ENCODE results near the gene UBE2C.
"Not testable (repeated sequence)": the region's sequence is repeated elsewhere in the genome, so short reads cannot be mapped to it uniquely, and the experiment has no call there.

Gene UBE2C

DNA sequence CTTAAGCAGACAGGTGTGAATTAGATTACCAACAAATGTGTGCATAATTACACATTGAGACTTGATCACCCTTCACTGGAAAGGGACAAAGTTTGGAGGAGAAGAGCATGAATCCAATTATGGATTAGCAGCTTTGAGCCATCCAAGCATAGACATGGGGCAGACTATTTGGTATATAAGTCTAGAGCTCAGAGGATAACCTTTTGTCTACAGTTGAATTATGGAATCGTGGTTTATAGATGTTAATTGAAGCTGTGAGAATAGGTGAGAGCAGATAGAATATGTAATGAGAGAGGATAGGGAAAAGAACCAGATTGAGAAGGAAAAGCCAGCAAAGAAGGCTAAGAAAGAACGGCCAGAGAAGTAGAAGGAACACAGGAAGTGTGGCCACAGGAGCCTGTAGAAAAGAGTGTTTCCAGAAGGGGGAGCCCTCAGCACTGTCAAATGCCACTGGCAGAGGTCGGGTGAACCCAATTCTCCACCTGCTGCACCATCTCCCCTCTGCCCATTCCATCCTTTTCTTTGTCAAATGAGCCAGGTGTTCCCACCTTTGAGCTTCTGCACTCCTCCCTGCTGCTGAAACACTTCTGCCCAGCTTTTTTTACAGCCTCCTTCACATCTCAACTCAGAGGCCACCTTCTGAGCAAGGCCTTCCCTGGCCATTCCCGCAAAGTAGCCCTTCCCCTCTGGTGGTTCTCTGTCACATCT is 13.4 kb upstream of the UBE2C start:
- peak; percentile 43 to 54 for DNase-seq

DNA sequence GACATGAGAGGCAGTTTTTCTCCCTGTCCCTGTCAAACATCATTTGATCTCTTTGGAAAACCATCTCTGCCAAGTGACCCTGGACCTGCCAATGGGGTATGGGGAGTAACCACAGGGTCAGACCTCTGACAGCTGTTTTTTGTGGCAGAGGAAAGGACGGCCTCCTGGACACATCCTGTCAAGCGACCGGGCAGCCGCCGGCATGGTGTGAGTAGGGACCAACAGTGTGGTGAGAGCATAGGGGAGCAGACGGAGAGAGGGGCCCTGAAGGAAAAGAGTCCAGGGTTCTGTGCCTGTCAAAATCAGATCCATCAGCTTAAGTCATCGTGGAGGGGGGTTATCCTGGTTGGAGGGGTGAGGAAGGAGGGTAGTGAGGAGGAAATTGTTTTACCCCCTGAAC is 10.6 kb upstream of the UBE2C start:
- DNase-seq: no peak

DNA sequence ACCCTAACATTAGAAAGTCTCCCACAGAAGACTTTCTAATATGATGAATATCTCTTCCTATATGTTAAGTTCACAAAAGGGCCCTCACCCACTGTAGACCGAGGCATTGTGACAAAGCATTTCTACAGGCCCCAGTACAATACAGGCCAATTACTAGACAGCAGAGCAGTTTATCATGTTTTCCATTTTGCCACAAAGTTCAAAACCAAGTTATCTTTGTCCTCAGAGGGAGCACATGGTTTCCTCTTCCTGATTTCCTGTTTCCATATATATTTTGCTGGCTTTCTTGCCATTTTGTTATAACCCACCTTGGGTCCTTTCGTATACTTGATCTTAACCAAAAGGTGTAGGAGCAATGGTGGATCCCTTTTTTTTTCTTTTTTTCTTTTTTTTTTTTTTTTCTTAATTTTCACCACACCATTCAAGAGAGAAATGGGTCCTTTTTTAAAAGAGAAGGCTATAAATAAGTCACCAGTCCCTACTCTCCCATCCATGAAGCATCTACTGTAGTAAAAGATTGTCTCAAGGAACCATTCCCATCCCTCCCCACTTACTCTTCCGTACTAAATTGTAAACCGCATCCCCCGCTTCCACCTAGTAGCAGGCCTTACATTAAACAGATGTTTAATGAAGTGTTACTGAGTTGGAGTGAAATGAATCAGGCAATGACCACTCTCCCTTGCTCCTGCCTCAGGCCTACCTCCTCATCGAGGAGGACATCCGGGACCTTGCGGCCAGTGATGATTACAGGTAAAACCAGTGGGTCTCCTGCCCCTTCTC is 2.1 kb upstream of the UBE2C start:
- DNase-seq: no peak

DNA sequence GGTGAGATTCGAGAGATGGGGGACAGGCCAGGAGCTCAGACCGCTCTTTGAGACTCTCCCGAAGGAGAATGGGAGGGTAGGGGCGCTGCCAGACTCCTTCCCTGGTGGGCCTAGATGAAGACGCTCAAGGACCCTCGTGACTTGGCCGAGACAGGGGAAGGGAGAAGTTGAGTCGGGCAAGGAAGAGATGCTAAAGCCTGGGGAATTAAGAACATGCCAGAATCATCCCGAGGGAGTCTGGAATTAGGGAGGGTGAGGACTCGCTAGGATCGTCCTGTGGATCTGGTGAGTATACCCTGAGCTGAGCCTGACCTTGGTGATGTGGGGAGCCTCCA is 529 bp downstream of the UBE2C start:
- no peak for DNase-seq

DNA sequence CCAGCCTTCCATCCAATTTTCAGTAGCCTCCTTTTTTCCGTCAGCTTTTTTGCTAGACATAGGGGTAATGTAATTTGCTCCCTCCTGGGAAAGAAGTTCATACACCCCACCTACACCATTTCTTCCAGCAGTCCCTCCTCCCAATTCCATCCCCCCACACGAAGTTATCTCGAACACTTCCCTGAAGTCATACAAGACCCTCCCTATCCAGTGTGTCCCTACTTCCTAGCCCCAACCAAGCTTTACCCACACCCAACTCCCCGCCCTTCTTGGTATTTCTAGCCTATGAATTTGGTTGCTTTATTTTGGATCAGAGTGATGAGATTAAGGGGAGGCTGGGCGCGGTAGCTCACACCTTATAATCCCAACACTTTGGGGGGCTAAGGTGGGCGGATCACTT is 1.0 kb downstream of the UBE2C start:
- no peak for DNase-seq

DNA sequence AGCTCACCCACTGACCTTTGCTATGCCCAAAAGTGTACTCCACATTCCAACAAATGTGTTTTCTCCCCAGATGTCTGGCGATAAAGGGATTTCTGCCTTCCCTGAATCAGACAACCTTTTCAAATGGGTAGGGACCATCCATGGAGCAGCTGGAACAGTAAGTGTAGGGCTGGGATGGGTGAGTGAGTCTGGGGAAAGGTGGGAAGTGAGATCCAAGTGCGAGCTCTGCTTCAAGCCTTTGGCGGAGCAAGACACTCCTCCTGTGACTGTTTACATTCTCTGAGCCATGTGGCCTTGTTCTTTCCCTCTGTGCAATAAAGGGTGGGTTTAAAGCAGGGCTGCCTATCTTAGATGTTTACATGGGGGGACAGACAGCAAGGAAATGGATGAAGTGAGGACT is 1.9 kb downstream of the UBE2C start:
- DNase-seq: no peak

DNA sequence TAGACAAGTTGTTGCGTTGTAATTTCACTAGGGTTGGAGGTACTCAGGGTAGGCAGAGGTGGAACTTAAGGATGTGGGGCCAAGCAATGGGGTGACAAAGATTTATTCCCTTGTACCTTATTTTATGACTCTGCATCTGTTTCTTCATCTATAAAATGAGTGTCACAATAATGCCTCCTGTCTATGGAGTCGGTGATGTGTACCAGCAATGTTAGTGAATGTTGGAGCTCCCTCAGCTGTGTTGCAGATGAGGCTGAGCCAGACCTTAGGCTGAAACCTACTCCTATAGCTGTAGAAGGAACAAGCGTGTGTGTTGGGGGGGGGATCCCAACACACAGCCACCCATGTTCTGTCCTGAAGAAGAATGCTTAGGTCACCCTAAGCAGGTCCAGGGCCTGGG is 4.5 kb downstream of the UBE2C start:
- DNase-seq: no peak

DNA sequence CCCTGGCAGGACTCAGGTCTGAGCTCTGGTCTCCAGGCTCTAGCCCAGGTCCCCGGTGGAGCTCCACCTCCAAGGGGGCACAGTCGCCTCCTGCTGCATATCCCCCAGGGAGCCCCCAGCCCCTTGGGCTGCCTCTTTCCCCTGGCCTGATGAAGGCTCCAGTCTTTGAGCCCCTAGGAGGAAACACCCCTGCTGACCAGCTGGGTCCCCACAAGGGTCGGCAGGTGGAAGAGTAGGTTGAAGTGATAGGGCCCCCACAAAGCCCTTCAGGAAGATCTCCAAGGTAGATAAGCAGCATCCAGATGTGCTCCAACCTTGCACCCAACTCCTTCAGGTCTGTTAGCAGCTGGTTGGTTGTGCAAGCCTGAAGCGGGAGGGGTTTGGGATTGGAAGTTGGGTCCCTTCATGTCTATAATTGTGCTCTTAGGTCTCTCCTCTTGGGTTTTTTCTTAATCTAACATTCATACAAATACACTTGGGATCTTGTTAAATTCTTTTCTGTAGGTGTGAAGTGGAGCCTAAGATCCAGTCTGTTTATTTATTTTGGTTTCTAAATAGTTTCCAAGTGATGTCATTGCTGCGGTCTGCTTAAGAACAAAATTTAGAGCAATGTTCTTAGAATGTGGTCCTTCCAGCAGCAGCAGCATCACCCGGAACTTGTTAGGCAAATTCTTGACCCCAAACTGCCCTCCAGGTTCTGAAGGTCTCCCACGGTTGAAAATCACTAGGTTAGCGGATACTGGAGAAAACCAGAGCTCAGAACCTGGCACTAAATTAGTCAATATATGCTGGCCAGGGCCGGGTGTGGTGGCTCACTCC is 5.1 kb downstream of the UBE2C start:
- no peak for DNase-seq

DNA sequence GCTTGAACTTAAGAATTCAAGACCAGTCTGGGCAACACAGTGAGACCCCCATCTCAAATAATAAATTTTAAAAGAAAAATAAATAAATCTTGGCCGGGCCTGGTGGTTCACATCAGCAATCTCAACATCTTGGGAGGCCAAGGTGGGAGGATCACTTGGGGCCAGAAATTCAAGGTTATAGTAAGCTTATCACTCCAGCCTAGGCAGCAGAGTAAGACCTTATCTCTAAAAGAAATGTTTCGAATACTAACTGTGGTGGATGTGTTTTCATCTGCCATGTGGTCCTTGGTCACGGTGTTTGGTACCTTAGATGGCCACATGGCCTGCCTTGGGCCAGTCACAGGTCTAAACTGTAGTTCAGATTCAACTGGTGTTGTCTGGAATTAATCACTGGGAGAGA is 5.8 kb downstream of the UBE2C start:
- no peak for DNase-seq

DNA sequence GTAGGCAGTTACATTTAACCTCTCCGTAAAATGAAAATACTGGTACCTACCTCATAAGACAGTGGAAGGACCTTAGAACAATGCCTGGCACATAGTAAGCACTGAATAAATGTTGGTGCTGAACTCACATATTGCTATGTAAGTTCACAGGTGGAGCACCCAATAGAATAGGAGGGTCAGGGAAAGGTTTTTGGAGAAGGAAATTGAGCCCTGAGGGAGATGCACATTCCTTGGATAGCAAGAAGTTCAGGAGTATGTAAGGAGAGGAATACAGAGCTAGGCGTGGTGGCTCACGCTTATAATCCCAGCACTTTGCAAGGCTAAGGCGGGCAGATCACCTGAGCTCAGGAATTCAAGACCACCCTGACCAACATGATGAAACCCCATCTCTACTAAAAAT is 7.0 kb downstream of the UBE2C start:
- DNase-seq: no peak

DNA sequence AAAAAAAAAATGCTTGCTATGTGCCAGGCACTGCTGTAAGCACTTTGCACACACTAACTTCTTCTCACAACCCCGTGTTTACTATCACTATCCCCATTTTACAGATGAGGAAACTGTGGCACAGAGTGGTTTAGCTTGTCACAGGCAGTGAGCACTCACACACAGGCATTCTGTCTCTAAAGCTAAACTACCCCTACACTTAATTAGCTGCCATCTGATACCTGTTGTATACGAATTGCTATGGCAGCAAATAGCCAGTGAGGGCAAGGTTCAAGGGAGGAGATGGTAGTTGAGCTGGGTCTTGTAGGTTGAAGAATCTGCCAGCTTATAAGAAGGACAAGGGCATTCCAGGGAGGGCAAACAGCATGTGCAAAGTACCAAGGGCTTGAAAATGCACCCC is 9.5 kb downstream of the UBE2C start:
- DNase-seq: no peak

DNA sequence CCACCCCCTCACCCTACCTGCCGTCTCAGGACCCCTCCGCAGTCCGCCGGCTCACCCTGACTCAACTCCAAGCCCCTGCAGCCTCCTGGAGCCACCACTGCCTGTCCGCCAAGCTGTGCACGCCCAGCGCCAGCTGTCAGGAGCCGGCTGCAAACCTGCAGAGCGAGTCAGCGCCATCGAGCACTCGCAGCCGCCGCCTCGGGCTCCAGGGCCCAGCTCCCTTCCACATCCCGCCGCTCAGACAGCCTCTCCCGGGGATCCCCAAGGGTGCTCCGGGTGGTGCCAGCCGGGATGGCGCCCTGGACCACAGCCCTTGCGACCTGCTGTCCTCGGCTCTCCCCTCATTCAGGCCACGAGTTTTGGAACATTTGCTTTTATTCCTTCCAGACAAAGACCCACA is 10.4 kb downstream of the UBE2C start:
- no peak for DNase-seq

DNA sequence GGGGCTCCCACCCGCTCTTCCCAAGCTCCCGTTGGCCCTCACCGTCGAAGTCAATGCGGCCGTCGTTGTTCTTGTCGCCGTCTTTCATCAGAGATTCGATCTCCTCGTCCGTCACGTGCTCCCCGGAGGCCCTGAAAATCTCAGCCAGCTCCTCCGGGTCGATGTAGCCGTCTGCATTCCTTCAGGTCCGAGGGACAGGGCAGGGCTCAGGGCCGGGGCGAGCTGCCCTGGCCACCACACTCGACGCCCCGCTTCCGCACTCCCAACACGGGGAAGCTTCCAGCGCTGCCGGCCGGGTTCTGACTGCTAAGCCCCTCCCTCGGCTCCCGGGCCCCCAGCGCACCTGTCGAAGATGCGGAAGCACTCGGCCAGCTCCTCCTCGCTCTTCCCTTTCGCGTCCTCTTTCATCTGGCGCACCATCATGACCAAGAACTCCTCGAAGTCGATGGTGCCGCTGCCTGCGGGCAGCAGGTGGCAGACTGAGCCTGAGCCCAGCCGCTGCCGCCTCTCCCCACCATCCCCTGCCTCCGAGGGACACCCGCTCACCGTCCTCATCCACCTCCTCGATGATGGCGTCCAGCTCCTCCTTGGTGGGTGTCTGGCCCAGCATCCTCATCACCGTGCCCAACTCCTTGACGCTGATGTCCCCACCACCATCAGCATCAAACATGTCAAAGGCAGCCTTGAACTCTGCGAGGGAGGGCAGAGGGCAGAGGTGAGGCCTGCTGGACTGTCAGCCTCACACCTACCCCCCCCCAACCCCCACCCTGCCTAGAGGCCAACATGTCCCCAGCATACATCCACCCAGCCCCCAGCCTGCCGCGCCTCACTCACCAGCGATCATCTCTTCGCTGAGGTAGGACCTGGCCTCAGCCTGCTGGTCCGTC is 11.7 kb downstream of the UBE2C start:
- DNase-seq: peak; percentile 46 to 48

DNA sequence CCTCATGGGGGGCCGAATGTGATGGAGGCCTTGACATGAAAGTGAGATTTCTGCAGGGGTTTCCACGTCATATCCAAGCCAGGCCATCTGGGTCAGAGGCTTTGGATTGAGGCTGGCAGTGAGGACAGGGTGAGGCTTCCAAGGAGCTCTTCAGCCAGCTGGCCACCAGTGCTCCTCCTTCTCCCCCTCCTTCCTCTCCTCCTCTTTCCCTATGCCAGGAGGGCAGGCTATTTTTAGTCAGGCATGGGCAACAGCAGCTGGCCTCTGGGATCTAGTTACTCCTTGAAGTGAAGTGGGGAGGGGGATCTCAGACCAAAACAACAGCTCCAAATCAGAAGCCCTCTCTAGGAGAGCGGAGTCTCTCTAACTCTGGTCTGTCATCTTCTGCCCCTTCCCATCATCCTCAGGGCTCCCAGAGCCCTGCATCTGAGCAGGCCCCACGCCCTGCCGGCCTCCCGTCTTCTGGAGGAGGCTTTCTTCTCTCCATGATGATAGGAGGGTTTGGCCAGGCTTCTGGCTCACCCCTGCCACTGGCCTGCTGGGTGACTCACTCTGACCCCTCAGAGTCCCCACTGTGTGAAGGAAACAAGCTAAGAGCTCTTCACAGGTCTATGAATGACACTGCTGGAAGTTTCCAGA is 14.1 kb downstream of the UBE2C start:
- no peak for DNase-seq

DNA sequence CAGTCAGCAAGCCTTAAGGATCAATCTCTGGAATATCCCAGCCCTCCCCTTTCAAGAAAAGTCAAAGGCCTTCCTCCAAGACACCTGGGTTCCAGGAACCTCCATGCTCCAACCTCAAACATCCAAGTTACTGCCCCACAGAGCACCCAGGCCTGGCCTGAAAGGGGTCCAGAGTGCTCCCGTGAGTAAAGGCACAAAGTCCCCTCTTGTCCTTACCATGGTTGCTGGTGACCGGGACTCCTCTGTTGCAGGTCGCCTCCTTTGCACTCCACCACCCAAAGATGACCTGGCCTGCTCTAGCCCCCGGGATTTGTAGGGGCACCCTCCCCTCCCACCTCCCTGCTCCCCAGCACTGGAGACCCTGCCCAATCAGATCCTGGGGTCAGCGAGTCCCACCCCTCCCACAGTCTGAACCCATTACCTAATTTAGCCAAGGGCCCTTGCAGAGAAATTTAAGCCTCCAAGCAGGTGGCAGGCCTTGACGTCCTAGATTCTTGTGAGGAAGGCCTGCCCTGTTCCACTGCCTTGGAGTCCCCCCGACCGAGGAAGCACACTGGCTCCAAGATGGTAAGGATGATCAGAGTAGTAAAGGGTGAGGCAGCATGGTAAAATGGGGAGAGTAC is 14.7 kb downstream of the UBE2C start, which contains the start of gene TNNC2:
TSS of gene TNNC2 (minus strand) at position 283 of the 623 bp plus-strand sequence. CDS start at position 219, 64 bp downstream.
- no peak for DNase-seq

DNA sequence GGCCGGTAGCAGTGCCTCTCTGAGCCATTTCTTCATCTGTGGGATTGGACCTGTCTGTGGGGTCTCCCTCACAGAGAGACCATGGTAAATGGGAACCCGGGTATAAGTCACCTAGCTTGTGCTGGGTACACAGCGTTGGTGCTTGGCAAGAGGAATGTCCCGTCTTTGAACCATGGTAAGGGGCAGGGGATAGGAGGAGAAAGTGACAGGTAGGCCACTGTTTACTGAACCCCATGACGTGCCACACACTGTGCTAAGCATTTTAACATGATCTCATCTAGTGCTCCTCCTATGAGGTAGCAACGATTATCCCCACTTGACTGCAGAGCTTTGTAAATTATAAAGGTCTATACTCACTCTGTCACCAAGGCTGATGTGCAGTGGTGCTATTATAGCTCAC is 15.3 kb downstream of the UBE2C start:
- DNase-seq: no peak

DNA sequence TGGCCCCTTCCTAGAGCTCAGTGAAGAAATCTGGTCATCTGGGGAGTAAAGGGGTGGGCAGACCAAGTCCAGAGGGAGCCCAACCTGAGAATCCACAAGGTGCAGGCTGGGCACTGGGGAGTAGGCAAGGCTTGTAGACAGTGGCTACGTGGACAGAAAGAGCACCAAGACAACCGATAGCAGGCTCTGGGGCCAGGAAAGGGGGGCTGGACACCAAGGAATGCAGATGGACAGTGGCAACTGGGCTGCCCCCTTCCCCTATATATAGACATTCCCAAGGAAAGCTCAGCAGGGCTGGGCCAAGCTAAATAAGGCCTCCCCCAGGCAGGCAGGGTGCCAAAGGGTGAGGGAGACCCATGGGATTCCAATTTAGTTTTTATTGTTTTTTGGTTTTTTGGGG is 16.1 kb downstream of the UBE2C start:
- no peak for DNase-seq

DNA sequence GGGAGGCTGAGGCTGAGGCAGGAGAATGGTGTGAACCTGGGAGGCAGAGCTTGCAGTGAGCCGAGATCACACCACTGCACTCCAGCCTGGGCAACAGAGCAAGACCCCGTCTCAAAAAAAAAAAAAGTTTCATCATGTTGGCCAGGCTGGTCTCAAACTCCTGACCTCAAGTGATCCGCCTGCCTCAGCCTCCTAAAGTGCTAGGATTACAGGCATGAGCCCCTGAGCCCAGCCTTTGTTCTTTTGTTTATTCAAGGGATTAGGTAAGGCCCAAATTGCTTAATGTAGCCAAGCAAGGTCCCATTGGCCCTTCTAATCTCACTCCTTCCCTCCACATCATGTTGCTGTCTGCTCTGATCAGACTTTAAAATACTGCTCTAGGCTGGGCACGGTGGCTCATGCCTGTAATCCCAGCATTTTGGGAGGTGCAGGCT is 17.2 kb downstream of the UBE2C start:
- not testable (repeated sequence) for DNase-seq

DNA sequence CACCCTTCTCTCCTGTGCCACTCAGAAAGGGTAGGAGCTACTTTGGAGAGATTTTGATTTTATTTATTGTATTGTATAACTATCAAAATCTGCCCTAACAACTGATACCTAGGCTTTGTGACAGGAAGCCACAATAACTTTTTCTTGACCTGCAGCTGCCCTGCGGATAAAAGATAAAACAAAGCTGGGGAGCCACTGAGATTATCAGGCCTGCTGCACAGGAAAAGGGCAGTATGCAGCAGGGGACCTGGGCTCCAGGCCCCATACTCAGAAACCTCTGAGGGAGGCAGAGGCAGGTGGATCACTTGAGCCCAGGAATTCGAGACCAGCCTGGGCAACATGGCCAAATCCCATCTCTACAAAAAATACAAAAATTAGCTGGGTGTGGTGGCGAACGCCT is 20.2 kb downstream of the UBE2C start:
- no peak for DNase-seq

DNA sequence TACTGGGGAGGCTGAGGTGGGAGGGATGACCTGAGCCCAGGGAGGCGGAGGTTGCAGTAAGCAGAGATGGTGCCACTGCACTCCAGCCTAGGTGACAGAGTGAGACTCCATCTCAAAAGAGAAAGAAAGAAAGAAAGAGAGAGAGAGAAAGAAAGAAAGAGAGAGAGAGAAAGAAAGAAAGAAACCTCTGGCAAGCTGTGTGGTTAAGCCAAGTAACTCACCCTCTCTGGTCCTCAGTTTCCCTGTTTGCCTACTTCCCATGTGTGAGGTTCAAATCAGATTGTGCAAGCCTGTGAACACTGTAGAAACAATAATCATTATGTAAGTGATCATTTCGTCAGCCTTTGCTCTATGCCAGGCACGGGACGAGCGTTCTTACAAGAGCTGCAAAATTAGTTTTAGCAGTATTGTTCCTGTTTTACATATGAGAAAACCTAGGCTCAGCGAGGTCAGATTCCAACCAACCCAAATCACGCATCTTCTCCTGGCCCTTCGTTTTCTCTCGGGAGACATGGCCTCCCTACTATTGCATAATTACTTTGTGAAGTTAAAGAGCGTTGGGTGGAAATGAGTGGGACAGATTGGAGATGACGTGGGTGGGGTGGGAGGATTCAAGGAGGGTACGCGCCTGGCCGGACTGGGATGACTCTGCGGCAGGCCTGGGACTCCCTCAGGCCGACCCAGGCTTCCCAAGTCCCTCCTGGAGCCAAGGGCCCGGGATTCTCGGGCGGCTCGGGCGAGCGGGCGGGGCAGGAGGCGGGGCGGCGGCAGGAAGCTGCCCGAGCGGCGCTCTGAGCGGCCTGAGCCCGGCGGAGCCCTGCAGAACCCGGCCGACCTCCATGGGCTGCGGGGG is 20.8 kb downstream of the UBE2C start, which contains the start of gene SNX21:
TSS of gene SNX21 (plus strand) at position 770 of the 853 bp plus-strand sequence. CDS start 121 bp downstream, outside the sequence.
- DNase-seq: peak in 1 of 2 experiments; percentile 18

All from stimulated activated CD4-positive, alpha-beta T cell treated with anti-CD3 and anti-CD28 coated beads, Interleukin-4, amount 100 ng/mL, for 4 hours (primary cell).